Loucy (cell line): Measurements from ENCODE around the gene CCDC112.

Source experiments
- H2AFZ ChIP-seq: fragments of 200-600 bp; sonication (generic); 2 replicates; pipeline ENCODE4 v1.6.0; 2016; ENCODE audit warnings: antibody characterized with exemption, mild to moderate bottlenecking, low read length, moderate library complexity
- H3F3A ChIP-seq: fragments of 200-600 bp; 2 replicates; pipeline ENCODE4 v1.6.0; 2016; ENCODE audit warnings: antibody characterized with exemption, low read depth, mild to moderate bottlenecking
- H3K27me3 ChIP-seq: fragments of 200-600 bp; sonication (generic); 2 replicates; pipeline ENCODE4 v1.6.1; 2014; ENCODE audit warnings: low read length, mild to moderate bottlenecking; ENCODE audit not compliant: insufficient read depth, poor library complexity, severe bottlenecking
- H3K36me3 ChIP-seq: fragments of 200-600 bp; sonication (generic); 2 replicates; pipeline ENCODE4 v1.6.1; 2016; ENCODE audit warnings: low read length; ENCODE audit not compliant: insufficient read depth
- H3K4me1 ChIP-seq: fragments of 200-600 bp; sonication (generic); 2 replicates; pipeline ENCODE4 v1.5.1; 2014; ENCODE audit warnings: low read length, mild to moderate bottlenecking; ENCODE audit not compliant: insufficient read depth, poor library complexity, severe bottlenecking
- H3K4me2 ChIP-seq: fragments of 200-600 bp; sonication (generic); 2 replicates; pipeline ENCODE4 v1.6.0; 2014; ENCODE audit warnings: antibody characterized with exemption, low read length, low read depth, mild to moderate bottlenecking; ENCODE audit not compliant: poor library complexity, severe bottlenecking
- H3K4me3 ChIP-seq: fragments of 200-600 bp; sonication (generic); 2 replicates; pipeline ENCODE4 v1.5.1; 2014; ENCODE audit warnings: low read length, mild to moderate bottlenecking, mixed read lengths; ENCODE audit not compliant: poor library complexity, severe bottlenecking
- H3K79me2 ChIP-seq: fragments of 200-600 bp; sonication (generic); 2 replicates; pipeline ENCODE4 v1.6.1; 2014; ENCODE audit warnings: low read length; ENCODE audit not compliant: insufficient read depth
- H3K9ac ChIP-seq: fragments of 200-600 bp; sonication (generic); 2 replicates; pipeline ENCODE4 v1.6.0; 2014; ENCODE audit warnings: mild to moderate bottlenecking, low read depth, low read length, moderate library complexity; ENCODE audit not compliant: poor library complexity, severe bottlenecking
- H3K9me2 ChIP-seq: fragments of 200-600 bp; sonication (generic); replicated peaks from 2 replicates; pipeline ENCODE4 v1.6.1; 2016; ENCODE audit warnings: low read depth, low read length, mixed read lengths
- H3K9me3 ChIP-seq: fragments of 200-600 bp; sonication (generic); 2 replicates; pipeline ENCODE4 v1.6.1; 2014; ENCODE audit warnings: mild to moderate bottlenecking, antibody characterized with exemption, low read length, low read depth; ENCODE audit not compliant: insufficient read depth
- H4K20me1 ChIP-seq: fragments of 200-600 bp; sonication (generic); 2 replicates; pipeline ENCODE4 v1.6.0; 2014; ENCODE audit warnings: antibody characterized with exemption, low read length, mild to moderate bottlenecking; ENCODE audit not compliant: insufficient read depth, poor library complexity, severe bottlenecking
- CTCF ChIP-seq: fragments of 200-600 bp; sonication (generic); conservative IDR thresholded peaks from 2 replicates; pipeline ENCODE4 v1.5.1; 2014; ENCODE audit warnings: mild to moderate bottlenecking, antibody characterized with exemption, low read length
- EZH2phosphoT487 ChIP-seq: fragments of 200-600 bp; IDR thresholded peaks from 2 replicates; pipeline ENCODE4 v1.6.1; 2018; ENCODE audit warnings: antibody characterized with exemption, mild to moderate bottlenecking, moderate library complexity, borderline replicate concordance

CCDC112 gene

GRCh38 chr5:115342590-115343377, 46.3 kb upstream of the CCDC112 start:
- Histone ChIP-seq H3K4me2 (no peak overlapping the region), H3K27me3 (no peaks in the 10 kb centered on the region), H4K20me1 (no peaks in the 10 kb centered on the region), H3K9me2 (no peaks in the 10 kb centered on the region), H3K9ac (no peak overlapping the region), H3K9me3 (no peaks in the 10 kb centered on the region), H3K79me2 (no peaks in the 10 kb centered on the region), H2AFZ (no peak overlapping the region), H3K4me3 (no peak overlapping the region), H3K36me3 (no peaks in the 10 kb centered on the region), H3K4me1 (no peaks in the 10 kb centered on the region), H3F3A (no peaks in the 10 kb centered on the region)
- no peak for TF ChIP-seq CTCF
- no peak for TF ChIP-seq EZH2phosphoT487

GRCh38 chr5:115341745-115342144, 45.3 kb upstream of the CCDC112 start:
- TF ChIP-seq CTCF (no peak), EZH2phosphoT487 (no peak)
- no peaks in the 10 kb centered on the region for H3K27me3 ChIP-seq
- H3K79me2 ChIP-seq = no peaks in the 10 kb centered on the region
- no peaks in the 10 kb centered on the region for H3K36me3 ChIP-seq
- no peak overlapping the region for H3K4me2 ChIP-seq
- no peaks in the 10 kb centered on the region for H3K4me1 ChIP-seq
- no peaks in the 10 kb centered on the region for H4K20me1 ChIP-seq
- no peaks in the 10 kb centered on the region for H3K9me2 ChIP-seq
- H3F3A ChIP-seq = no peaks in the 10 kb centered on the region
- H3K9me3 ChIP-seq = no peaks in the 10 kb centered on the region
- no peak overlapping the region for H3K4me3 ChIP-seq
- no peak overlapping the region for H3K9ac ChIP-seq
- no peak overlapping the region for H2AFZ ChIP-seq

- TF ChIP-seq EZH2phosphoT487 (no peak), CTCF (no peak)
- no peaks in the 10 kb centered on the region for H3K9me2 ChIP-seq
Measured at GRCh38 chr5:115338851-115339250, 42.4 kb upstream of the CCDC112 start.

More at GRCh38 chr5:115338851-115339250, 42.4 kb upstream of the CCDC112 start:
- no peak overlapping the region for H3K4me2 ChIP-seq
- H3K4me1 ChIP-seq = no peaks in the 10 kb centered on the region
- no peaks in the 10 kb centered on the region for H3K79me2 ChIP-seq
- no peaks in the 10 kb centered on the region for H3F3A ChIP-seq
- no peaks in the 10 kb centered on the region for H3K9me3 ChIP-seq
- H4K20me1 ChIP-seq = no peaks in the 10 kb centered on the region
- H3K27me3 ChIP-seq = no peaks in the 10 kb centered on the region
- H3K9ac ChIP-seq = no peak overlapping the region
- H3K36me3 ChIP-seq = no peaks in the 10 kb centered on the region
- no peak overlapping the region for H2AFZ ChIP-seq
- no peak overlapping the region for H3K4me3 ChIP-seq
